Sigmoid colon (tissue), 7 donors: ENCODE results near the gene PRKRIP1. TPM values are rescaled to one million over a fixed set of nuclear protein-coding genes. Genes with fewer than 3 reads are reported as not detected.
"Not testable (repeated sequence)": the region's sequence is repeated elsewhere in the genome, so short reads cannot be mapped to it uniquely, and the experiment has no call there.

ENCODE experiments used
- DNase-seq: peaks from one replicate; pipeline ENCODE4 v3.0.0-alpha.2; 2019
- H3K27ac ChIP-seq, 4 donors: fragments of 200-600 bp; sonication (generic); one replicate each; pipeline ENCODE4 v1.5.1; 2016 to 2019; ENCODE audit warnings: mild to moderate bottlenecking in 1 of 4
- H3K27me3 ChIP-seq, 3 donors: fragments of 200-600 bp; sonication (generic); one replicate each; pipeline ENCODE4 v1.5.1; 2019; ENCODE audit warnings: mild to moderate bottlenecking in 1 of 3
- H3K36me3 ChIP-seq, 4 donors: fragments of 200-600 bp; sonication (generic); one replicate each; pipeline ENCODE4 v1.5.1; 2016 to 2019
- H3K4me1 ChIP-seq, 4 donors: fragments of 200-600 bp; sonication (generic); one replicate each; pipeline ENCODE4 v1.5.1; 2017 to 2019
- H3K4me3 ChIP-seq, 4 donors: fragments of 200-600 bp; sonication (generic); one replicate each; pipeline ENCODE4 v1.5.1; 2017 to 2019; ENCODE audit warnings: mild to moderate bottlenecking in 2 of 4, moderate library complexity in 1 of 4
- H3K9me3 ChIP-seq, 4 donors: fragments of 200-600 bp in 3 of 4; sonication (generic) in 3 of 4; one replicate each; pipeline versions ENCODE4 v1.5.1 to v1.6.1; 2013 to 2019
- EP300 ChIP-seq, 4 donors: sonication (generic); formaldehyde crosslinking; IDR thresholded peaks; one replicate each; pipeline ENCODE4 v1.6.1; 2017; ENCODE audit warnings: antibody characterized with exemption in 4 of 4
- POLR2A ChIP-seq, 2 donors: fragments of 450-650 bp; IDR thresholded peaks; one replicate each; pipeline ENCODE4 v1.6.1; 2016; ENCODE audit warnings: antibody characterized with exemption in 2 of 2, mild to moderate bottlenecking in 2 of 2, moderate library complexity in 2 of 2
- POLR2AphosphoS5 ChIP-seq, 4 donors: sonication (generic); formaldehyde crosslinking; IDR thresholded peaks; one replicate each; pipeline ENCODE4 v1.6.1; 2017; ENCODE audit warnings: antibody characterized with exemption in 4 of 4
- WGBS, 2 donors: extraction: QIAGEN DNeasy Blood & Tissue Kit; methylation state at CpG; one replicate each; pipeline ENCODE4 v1.1.7; 2013; 5-methylcytosine and 5-hydroxymethylcytosine counted together
- intact Hi-C: fragments of 100-400 bp; cut with DNase I; formaldehyde crosslinking; loops from one replicate; pipeline ENCODE4 v1.15.1; 2023
- polyA plus RNA-seq, 3 donors: library from polyadenylated mRNA; stranded (reverse); fragments of 200-250 nt; gene quantifications; one replicate each; pipeline ENCODE4 v1.2.3, GENCODE V29; 2013
- total RNA-seq, 4 donors: library from RNA; depleted of rRNA; stranded (reverse); fragments of >200 nt; gene quantifications; one replicate each; pipeline ENCODE4 v1.1.0, GENCODE V29; 2016
- TF ChIP-seq, protein P1 (sequence below), 4 experiments: fragments of 450-650 bp in 3 of 4; fragments of 200-600 bp in 1 of 4; IDR thresholded peaks; one replicate each; pipeline ENCODE4 v1.5.1; 2016 to 2019; ENCODE audit warnings: antibody characterized with exemption in 4 of 4, mild to moderate bottlenecking in 3 of 4, moderate library complexity in 2 of 4
- donor health status: healthy with polysubstance abuse.
- donor health status: Bipolar disorder and iron deficiency.
- donor health status: healthy.

Gene PRKRIP1
- total and polyA plus RNA-seq, 7 donors = 9.0 to 29.9 (median 24.1) TPM

DNA sequence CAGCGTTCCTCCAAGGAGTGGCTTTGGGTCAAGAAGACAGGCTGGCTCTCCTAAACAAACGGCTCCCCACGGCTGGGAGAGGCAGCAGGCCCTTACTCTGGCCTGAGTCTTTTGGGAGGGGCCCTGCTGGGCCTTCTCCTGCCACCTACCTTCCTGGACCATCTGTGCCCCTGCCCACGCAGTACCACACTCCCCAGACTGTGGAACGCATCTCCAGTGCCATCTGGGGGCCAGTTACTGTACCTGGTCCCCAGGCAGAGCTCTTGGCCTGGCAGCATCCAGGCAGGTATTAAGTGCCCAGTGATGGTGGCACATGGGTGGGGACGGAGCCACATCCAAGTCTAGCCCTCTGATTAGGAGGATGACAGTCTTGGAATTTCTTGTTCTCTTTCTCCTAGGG is 54.1 kb downstream of the PRKRIP1 start:
- no peaks in the 10 kb centered on the region for H3K27me3 ChIP-seq
- H3K36me3 ChIP-seq = peaks cover 0 to 13% (median 6%) of the 10 kb centered on the region in 4 donors
- no peak for DNase-seq
- TF ChIP-seq, protein P1, sequence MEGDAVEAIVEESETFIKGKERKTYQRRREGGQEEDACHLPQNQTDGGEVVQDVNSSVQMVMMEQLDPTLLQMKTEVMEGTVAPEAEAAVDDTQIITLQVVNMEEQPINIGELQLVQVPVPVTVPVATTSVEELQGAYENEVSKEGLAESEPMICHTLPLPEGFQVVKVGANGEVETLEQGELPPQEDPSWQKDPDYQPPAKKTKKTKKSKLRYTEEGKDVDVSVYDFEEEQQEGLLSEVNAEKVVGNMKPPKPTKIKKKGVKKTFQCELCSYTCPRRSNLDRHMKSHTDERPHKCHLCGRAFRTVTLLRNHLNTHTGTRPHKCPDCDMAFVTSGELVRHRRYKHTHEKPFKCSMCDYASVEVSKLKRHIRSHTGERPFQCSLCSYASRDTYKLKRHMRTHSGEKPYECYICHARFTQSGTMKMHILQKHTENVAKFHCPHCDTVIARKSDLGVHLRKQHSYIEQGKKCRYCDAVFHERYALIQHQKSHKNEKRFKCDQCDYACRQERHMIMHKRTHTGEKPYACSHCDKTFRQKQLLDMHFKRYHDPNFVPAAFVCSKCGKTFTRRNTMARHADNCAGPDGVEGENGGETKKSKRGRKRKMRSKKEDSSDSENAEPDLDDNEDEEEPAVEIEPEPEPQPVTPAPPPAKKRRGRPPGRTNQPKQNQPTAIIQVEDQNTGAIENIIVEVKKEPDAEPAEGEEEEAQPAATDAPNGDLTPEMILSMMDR (IDR thresholded peaks at IDR 0.05) = no peak
- TF ChIP-seq EP300 (IDR thresholded peaks at IDR 0.05) (no peak), POLR2AphosphoS5 (IDR thresholded peaks at IDR 0.05) (no peak), POLR2A (IDR thresholded peaks at IDR 0.05) (no peak)
- intact Hi-C loops = no loop called here
- H3K27ac ChIP-seq = no peak overlapping the region
- WGBS, 2 donors = 61 to 71% methylated on average over 6 of the region's 6 CpGs
- no peaks in the 10 kb centered on the region for H3K9me3 ChIP-seq
- H3K4me1 ChIP-seq = no peaks in the 10 kb centered on the region
- H3K4me3 ChIP-seq = no peak overlapping the region

GRCh38 chr7:102451371-102452054 is 55.4 kb downstream of the PRKRIP1 start:
- Histone ChIP-seq H3K27me3 (no peaks in the 10 kb centered on the region), H3K4me3 (no peak overlapping the region), H3K9me3 (no peaks in the 10 kb centered on the region), H3K36me3 (peaks cover 0 to 23% (median 12%) of the 10 kb centered on the region in 4 donors), H3K4me1 (no peaks in the 10 kb centered on the region), H3K27ac (no peak overlapping the region)
- no peak for TF ChIP-seq POLR2AphosphoS5 (IDR thresholded peaks at IDR 0.05)
- TF ChIP-seq EP300 (IDR thresholded peaks at IDR 0.05) = no peak
- TF ChIP-seq, protein P1 (IDR thresholded peaks at IDR 0.05) = no peak
- TF ChIP-seq POLR2A (IDR thresholded peaks at IDR 0.05) = no peak
- intact Hi-C loops = no loop called here
- WGBS, 2 donors = 39 to 62% methylated on average over 23 of the region's 23 CpGs
- DNase-seq = no peak

DNA sequence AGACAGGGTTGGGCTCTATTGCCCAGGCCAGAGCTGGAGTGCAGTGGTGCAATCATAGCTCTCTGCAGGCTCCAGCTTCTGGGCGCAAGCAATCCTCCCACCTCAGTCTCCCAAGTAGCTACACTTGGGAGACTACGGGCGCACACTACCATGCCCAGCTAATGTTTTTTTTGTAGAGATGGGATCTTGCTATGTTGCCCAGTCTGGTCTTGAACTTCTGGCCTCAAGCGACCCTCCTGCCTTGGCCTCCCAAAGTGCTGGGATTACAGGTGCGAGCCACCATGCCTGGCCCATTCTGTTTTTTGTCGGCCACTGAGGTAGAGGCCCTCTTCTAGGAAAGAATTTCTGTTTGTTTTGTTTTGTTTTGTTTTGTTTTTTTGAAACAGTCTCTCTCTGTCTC is 56.3 kb downstream of the PRKRIP1 start:
- no peaks in the 10 kb centered on the region for H3K9me3 ChIP-seq
- no peak overlapping the region for H3K4me3 ChIP-seq
- 88 to 89% methylated on average over 6 of the region's 6 CpGs for WGBS, 2 donors
- DNase-seq = no peak
- H3K4me1 ChIP-seq = no peaks in the 10 kb centered on the region
- H3K36me3 ChIP-seq = peaks cover 4 to 23% (median 16%) of the 10 kb centered on the region in 4 donors
- H3K27me3 ChIP-seq = no peaks in the 10 kb centered on the region
- no peak overlapping the region for H3K27ac ChIP-seq
- no peak for TF ChIP-seq POLR2AphosphoS5 (IDR thresholded peaks at IDR 0.05)
- TF ChIP-seq EP300 (IDR thresholded peaks at IDR 0.05) = no peak
- no peak for TF ChIP-seq POLR2A (IDR thresholded peaks at IDR 0.05)
- TF ChIP-seq, protein P1 (IDR thresholded peaks at IDR 0.05) = no peak
- intact Hi-C loops = no loop called here

DNA sequence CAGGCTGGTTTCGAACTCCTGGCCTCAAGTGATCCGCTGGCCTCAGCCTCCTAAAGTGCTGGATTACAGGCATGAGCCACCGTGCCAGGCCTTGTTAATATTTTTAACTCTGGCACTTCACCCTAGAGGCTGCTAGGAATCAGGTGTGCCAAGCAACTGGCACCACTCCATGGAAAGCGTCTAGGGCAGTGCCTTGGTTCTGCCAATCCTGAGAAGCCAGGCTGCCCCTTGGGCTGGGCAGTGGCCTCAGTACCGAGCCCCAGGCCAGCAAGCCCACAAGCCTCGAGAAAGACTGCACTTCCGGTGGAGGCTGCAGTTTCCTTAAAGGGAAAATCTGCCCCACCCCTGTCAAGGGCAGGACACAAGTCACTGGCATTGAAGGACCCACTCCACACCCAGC is 57.2 kb downstream of the PRKRIP1 start:
- intact Hi-C loops = no loop called here
- WGBS, 2 donors = 73 to 87% methylated on average over 7 of the region's 7 CpGs
- TF ChIP-seq POLR2A (IDR thresholded peaks at IDR 0.05) = no peak
- TF ChIP-seq POLR2AphosphoS5 (IDR thresholded peaks at IDR 0.05) = no peak
- TF ChIP-seq, protein P1 (IDR thresholded peaks at IDR 0.05) = no peak
- TF ChIP-seq EP300 (IDR thresholded peaks at IDR 0.05) = no peak
- H3K27me3 ChIP-seq = no peaks in the 10 kb centered on the region
- no peak overlapping the region for H3K4me3 ChIP-seq
- no peak for DNase-seq
- H3K9me3 ChIP-seq = no peaks in the 10 kb centered on the region
- H3K27ac ChIP-seq = no peak overlapping the region
- H3K4me1 ChIP-seq = no peaks in the 10 kb centered on the region
- peaks cover 7 to 30% (median 22%) of the 10 kb centered on the region in 4 donors for H3K36me3 ChIP-seq

DNA sequence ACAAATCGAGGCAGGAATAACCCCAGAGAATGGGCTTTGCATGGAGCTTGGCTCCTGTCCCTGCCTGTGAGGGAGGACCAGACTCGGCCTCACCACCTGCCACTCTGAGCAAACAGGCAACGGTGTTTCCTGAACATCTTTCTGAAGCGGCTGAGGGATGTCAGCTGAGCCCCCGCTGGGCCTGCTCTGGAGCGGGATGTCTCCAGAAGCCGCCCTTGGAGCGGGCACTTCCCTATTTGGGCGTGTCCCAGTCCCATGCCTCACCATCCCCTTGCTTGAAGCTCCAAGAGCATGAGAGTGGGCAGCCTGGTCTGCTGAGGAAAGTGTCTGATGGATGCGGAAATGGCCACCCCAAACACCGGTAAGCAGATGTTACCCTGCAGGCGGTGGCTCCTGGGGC is 58.3 kb downstream of the PRKRIP1 start:
- no peak for DNase-seq
- 49 to 67% methylated on average over 12 of the region's 12 CpGs for WGBS, 2 donors
- no peaks in the 10 kb centered on the region for H3K9me3 ChIP-seq
- no peak overlapping the region for H3K27ac ChIP-seq
- intact Hi-C loops = no loop called here
- H3K27me3 ChIP-seq = no peaks in the 10 kb centered on the region
- H3K4me3 ChIP-seq = no peak overlapping the region
- peaks cover 7 to 42% (median 29%) of the 10 kb centered on the region in 4 donors for H3K36me3 ChIP-seq
- TF ChIP-seq POLR2AphosphoS5 (IDR thresholded peaks at IDR 0.05) = no peak
- no peak for TF ChIP-seq POLR2A (IDR thresholded peaks at IDR 0.05)
- H3K4me1 ChIP-seq = no peaks in the 10 kb centered on the region

- H3K4me1 ChIP-seq, H3K4me3 ChIP-seq, DNase-seq, H3K9me3 ChIP-seq, intact Hi-C loops, H3K27me3 ChIP-seq, H3K27ac ChIP-seq: not testable (repeated sequence)
- WGBS, 2 donors = 92% methylated on average over 10 of the region's 10 CpGs
- peaks cover 7 to 43% (median 29%) of the 10 kb centered on the region in 4 donors for H3K36me3 ChIP-seq
Observed at GRCh38 chr7:102454932-102455331, 58.8 kb downstream of the PRKRIP1 start.
